Right lobe of liver (tissue), 4 donors: ENCODE data around the gene G6PD.

Experiments
- POLR2A ChIP-seq: fragments of 450-650 bp; IDR thresholded peaks from one replicate; pipeline ENCODE4 v1.6.1; 2017; ENCODE audit warnings: antibody characterized with exemption, mild to moderate bottlenecking
- TF ChIP-seq, protein P1 (sequence below), 4 donors: fragments of 200-600 bp in 3 of 4; fragments of 450-650 bp in 1 of 4; IDR thresholded peaks; one replicate each; pipeline versions ENCODE4 v1.5.1 to v1.8.0; 2016 to 2022; ENCODE audit warnings: antibody characterized with exemption in 4 of 4, mild to moderate bottlenecking in 2 of 4
- donor health status: DM: no; HTN: no; CAD: no.
- donor health status: DM: no; HTN: no; CAD: no.
- donor health status: DM: no; HTN: yes; CAD: no.

DNA sequence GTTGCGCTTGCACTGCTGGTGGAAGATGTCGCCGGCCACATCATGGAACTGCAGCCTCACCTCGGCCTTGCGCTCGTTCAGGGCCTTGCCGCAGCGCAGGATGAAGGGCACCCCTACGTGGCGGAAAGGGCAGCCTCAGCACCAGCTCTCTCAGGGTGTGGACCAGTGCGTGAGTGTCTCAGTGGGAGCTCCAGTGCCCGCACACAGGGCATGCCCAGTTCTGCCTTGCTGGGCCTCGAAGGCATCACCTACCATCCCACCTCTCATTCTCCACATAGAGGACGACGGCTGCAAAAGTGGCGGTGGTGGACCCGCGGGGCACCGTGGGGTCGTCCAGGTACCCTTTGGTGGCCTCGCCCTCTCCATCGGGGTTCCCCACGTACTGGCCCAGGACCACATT, 14.0 kb downstream of the G6PD start:
- no peak for TF ChIP-seq POLR2A
- TF ChIP-seq, protein P1, sequence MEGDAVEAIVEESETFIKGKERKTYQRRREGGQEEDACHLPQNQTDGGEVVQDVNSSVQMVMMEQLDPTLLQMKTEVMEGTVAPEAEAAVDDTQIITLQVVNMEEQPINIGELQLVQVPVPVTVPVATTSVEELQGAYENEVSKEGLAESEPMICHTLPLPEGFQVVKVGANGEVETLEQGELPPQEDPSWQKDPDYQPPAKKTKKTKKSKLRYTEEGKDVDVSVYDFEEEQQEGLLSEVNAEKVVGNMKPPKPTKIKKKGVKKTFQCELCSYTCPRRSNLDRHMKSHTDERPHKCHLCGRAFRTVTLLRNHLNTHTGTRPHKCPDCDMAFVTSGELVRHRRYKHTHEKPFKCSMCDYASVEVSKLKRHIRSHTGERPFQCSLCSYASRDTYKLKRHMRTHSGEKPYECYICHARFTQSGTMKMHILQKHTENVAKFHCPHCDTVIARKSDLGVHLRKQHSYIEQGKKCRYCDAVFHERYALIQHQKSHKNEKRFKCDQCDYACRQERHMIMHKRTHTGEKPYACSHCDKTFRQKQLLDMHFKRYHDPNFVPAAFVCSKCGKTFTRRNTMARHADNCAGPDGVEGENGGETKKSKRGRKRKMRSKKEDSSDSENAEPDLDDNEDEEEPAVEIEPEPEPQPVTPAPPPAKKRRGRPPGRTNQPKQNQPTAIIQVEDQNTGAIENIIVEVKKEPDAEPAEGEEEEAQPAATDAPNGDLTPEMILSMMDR (IDR thresholded peaks at IDR 0.05), result no peak
